ENCODE data around the gene HSD3B1. TPM values are rescaled to one million over a fixed set of nuclear protein-coding genes. Genes with fewer than 3 reads are reported as not detected.

HSD3B1 gene
- total and polyA plus RNA-seq, 10 donors, result not detected

GRCh38 chr1:119475866-119476439 is 31.1 kb upstream of the HSD3B1 start:
- no peak overlapping the region for H3K4me3 ChIP-seq
- intact Hi-C loops (cut with DNase I; ENCODE audit: low total_unique reads), result no loop called here
- TF ChIP-seq POLR2A (IDR thresholded peaks at IDR 0.05), result no peak
- TF ChIP-seq, protein P1, sequence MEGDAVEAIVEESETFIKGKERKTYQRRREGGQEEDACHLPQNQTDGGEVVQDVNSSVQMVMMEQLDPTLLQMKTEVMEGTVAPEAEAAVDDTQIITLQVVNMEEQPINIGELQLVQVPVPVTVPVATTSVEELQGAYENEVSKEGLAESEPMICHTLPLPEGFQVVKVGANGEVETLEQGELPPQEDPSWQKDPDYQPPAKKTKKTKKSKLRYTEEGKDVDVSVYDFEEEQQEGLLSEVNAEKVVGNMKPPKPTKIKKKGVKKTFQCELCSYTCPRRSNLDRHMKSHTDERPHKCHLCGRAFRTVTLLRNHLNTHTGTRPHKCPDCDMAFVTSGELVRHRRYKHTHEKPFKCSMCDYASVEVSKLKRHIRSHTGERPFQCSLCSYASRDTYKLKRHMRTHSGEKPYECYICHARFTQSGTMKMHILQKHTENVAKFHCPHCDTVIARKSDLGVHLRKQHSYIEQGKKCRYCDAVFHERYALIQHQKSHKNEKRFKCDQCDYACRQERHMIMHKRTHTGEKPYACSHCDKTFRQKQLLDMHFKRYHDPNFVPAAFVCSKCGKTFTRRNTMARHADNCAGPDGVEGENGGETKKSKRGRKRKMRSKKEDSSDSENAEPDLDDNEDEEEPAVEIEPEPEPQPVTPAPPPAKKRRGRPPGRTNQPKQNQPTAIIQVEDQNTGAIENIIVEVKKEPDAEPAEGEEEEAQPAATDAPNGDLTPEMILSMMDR (IDR thresholded peaks at IDR 0.05 in 8 of 11, conservative IDR thresholded peaks at IDR 0.05 in 3 of 11), result peak in 5 of 11 experiments; percentile 9 to 42 (median 31)
- no peak for DNase-seq
- H3K27me3 ChIP-seq (replicated peaks in 1 of 7), result no peaks in the 10 kb centered on the region
- no peaks in the 10 kb centered on the region for H3K4me1 ChIP-seq
- no peak overlapping the region for H3K27ac ChIP-seq
- 30 to 41% (median 35%) methylated on average over 9 of the region's 9 CpGs for WGBS, 5 donors
- H3K36me3 ChIP-seq, result no peaks in the 10 kb centered on the region
- H3K9me3 ChIP-seq, result no peaks in the 10 kb centered on the region

GRCh38 chr1:119477710-119478109 is 29.3 kb upstream of the HSD3B1 start:
- DNase-seq, result no peak
- intact Hi-C loops (cut with DNase I; ENCODE audit: low total_unique reads), result no loop called here
- H3K9me3 ChIP-seq, result no peaks in the 10 kb centered on the region

DNA sequence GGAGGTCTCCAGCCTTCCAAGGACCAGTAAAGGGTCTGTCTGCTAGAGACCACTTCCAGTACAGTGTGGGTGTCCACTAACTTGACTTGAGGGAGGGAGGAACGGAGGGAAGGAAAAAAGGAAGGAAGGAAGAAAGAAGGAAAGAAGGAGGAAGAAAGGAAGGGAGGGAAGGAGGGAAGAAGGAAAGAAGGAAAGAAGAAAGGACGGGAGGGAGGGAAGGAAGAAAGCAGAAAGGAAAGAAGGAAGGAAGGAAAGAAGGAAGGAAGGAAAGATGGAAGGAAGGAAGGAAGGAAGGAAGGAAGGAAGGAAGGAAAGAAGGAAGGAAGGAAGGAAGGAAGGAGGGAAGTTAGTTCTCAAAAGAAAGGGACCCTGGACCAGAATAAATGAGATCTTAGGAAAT is 26.8 kb upstream of the HSD3B1 start:
- intact Hi-C loops (cut with DNase I; ENCODE audit: low total_unique reads), result no loop called here
- TF ChIP-seq POLR2AphosphoS5 (IDR thresholded peaks at IDR 0.05) (no peak), POLR2A (IDR thresholded peaks at IDR 0.05) (no peak)
- TF ChIP-seq, protein P1 (IDR thresholded peaks at IDR 0.05 in 8 of 11, conservative IDR thresholded peaks at IDR 0.05 in 3 of 11), result no peak
- 73 to 89% (median 82%) methylated on average over 2 of the region's 2 CpGs for WGBS, 5 donors
- Histone ChIP-seq H3K9me3 (no peaks in the 10 kb centered on the region), H3K27me3 (replicated peaks in 1 of 7) (no peaks in the 10 kb centered on the region), H3K4me3 (no peak overlapping the region), H3K4me1 (no peaks in the 10 kb centered on the region), H3K36me3 (no peaks in the 10 kb centered on the region), H3K27ac (no peak overlapping the region)
- DNase-seq, result no peak

More at GRCh38 chr1:119477710-119478109, 29.3 kb upstream of the HSD3B1 start:
- Histone ChIP-seq H3K27ac (no peak overlapping the region), H3K4me3 (no peak overlapping the region), H3K4me1 (no peaks in the 10 kb centered on the region), H3K36me3 (no peaks in the 10 kb centered on the region), H3K27me3 (replicated peaks in 1 of 7) (no peaks in the 10 kb centered on the region)
- WGBS, 5 donors, result 88 to 94% (median 92%) methylated on average over 5 of the region's 5 CpGs
- TF ChIP-seq, protein P1 (IDR thresholded peaks at IDR 0.05 in 8 of 11, conservative IDR thresholded peaks at IDR 0.05 in 3 of 11), result no peak
- no peak for TF ChIP-seq POLR2A (IDR thresholded peaks at IDR 0.05)
- no peak for TF ChIP-seq POLR2AphosphoS5 (IDR thresholded peaks at IDR 0.05)

GRCh38 chr1:119481951-119482350 is 25.1 kb upstream of the HSD3B1 start:
- H3K4me1 ChIP-seq, result no peaks in the 10 kb centered on the region
- H3K4me3 ChIP-seq, result no peak overlapping the region
- intact Hi-C loops (cut with DNase I; ENCODE audit: low total_unique reads), result no loop called here
- no peaks in the 10 kb centered on the region for H3K9me3 ChIP-seq
- no peaks in the 10 kb centered on the region for H3K36me3 ChIP-seq
- H3K27ac ChIP-seq, result no peak overlapping the region
- no peaks in the 10 kb centered on the region for H3K27me3 ChIP-seq (replicated peaks in 1 of 7)
- no peak for TF ChIP-seq POLR2AphosphoS5 (IDR thresholded peaks at IDR 0.05)
- TF ChIP-seq, protein P1 (IDR thresholded peaks at IDR 0.05 in 8 of 11, conservative IDR thresholded peaks at IDR 0.05 in 3 of 11), result no peak
- TF ChIP-seq POLR2A (IDR thresholded peaks at IDR 0.05), result no peak
- DNase-seq, result no peak

All from spleen (tissue), 11 donors.